NCI-H82 treated with DMSO at 0.1 percent for 48 hours (cell line): ENCODE results near the gene GOSR1.
"Not testable (repeated sequence)": the region's sequence is repeated elsewhere in the genome, so short reads cannot be mapped to it uniquely, and the experiment has no call there.

ENCODE experiments used
- DNase-seq: peaks from one replicate; lab custom pipeline; 2025; ENCODE audit not compliant: unreplicated experiment; lab: John Stamatoyannopoulos, UW

The GOSR1 gene

GRCh38 chr17:30477083-30477773 lies at the start of gene GOSR1:
GOSR1 (plus strand) TSS chr17:30477408; CDS start chr17:30477434, 26 bp downstream.
- peak; percentile 89 for DNase-seq

GRCh38 chr17:30427611-30428010 lies 49.6 kb upstream of the GOSR1 start:
- no peak for DNase-seq

GRCh38 chr17:30429155-30429554 lies 48.1 kb upstream of the GOSR1 start:
- no peak for DNase-seq

- DNase-seq, result peak; percentile 39
These were observed 43.7 kb upstream of the GOSR1 start for GRCh38 chr17:30433514-30433913.

GRCh38 chr17:30436729-30437128 lies 40.5 kb upstream of the GOSR1 start:
- DNase-seq, result no peak

GRCh38 chr17:30443721-30444120 lies 33.5 kb upstream of the GOSR1 start:
- DNase-seq, result peak; percentile 99

GRCh38 chr17:30446640-30447039 lies 30.6 kb upstream of the GOSR1 start:
- DNase-seq, result not testable (repeated sequence)

- no peak for DNase-seq
These were observed 27.7 kb upstream of the GOSR1 start for GRCh38 chr17:30449480-30449879.

- DNase-seq, result no peak
These were observed 26.8 kb upstream of the GOSR1 start for GRCh38 chr17:30450125-30451027.

GRCh38 chr17:30454635-30455034 lies 22.6 kb upstream of the GOSR1 start:
- DNase-seq, result no peak

GRCh38 chr17:30458371-30458770 lies 18.8 kb upstream of the GOSR1 start:
- DNase-seq, result no peak

- DNase-seq, result not testable (repeated sequence)
These were observed 18.3 kb upstream of the GOSR1 start for GRCh38 chr17:30458797-30459413.

GRCh38 chr17:30468465-30468864 lies 8.7 kb upstream of the GOSR1 start:
- DNase-seq, result no peak

- DNase-seq, result no peak
These were observed 4.8 kb upstream of the GOSR1 start for GRCh38 chr17:30472238-30472890.

- DNase-seq, result no peak
These were observed 2.0 kb upstream of the GOSR1 start for GRCh38 chr17:30475206-30475605.

GRCh38 chr17:30476726-30477082 lies 504 bp upstream of the GOSR1 start:
- DNase-seq, result no peak

- no peak for DNase-seq
These were observed 537 bp downstream of the GOSR1 start for GRCh38 chr17:30477774-30478115.

- DNase-seq, result no peak
These were observed 5.3 kb downstream of the GOSR1 start for GRCh38 chr17:30482555-30482954.

- DNase-seq, result no peak
These were observed 6.0 kb downstream of the GOSR1 start for GRCh38 chr17:30483159-30483558.

GRCh38 chr17:30493780-30494179 lies 16.6 kb downstream of the GOSR1 start:
- no peak for DNase-seq

GRCh38 chr17:30495586-30495985 lies 18.4 kb downstream of the GOSR1 start:
- no peak for DNase-seq
